Pancreas (tissue), 10 donors: Measurements from ENCODE around the gene PIP4K2A. TPM values are rescaled to one million over a fixed set of nuclear protein-coding genes. Genes with fewer than 3 reads are reported as not detected.
A peak's percentile ranks its signal among the peaks of the same experiment; 100 is the strongest.
"Not testable (repeated sequence)": the region's sequence is repeated elsewhere in the genome, so short reads cannot be mapped to it uniquely, and the experiment has no call there.

Source experiments
- ATAC-seq, 4 donors: fragments of 200-7000 bp; cut with Tn5 transposase; one replicate each; pipeline versions ENCODE4 v1.8.0 to v1.9.1; 2020; ENCODE audit warnings: mild to moderate bottlenecking in 4 of 4, moderate library complexity in 4 of 4
- DNase-seq, 6 donors: peaks; one replicate each; pipeline ENCODE4 v3.0.0-alpha.2; 2020
- FAIRE-seq: peaks from 2 replicates; lab custom pipeline; 2012; peaks lifted over from hg19 to GRCh38; lab: Jason Lieb, UNC
- H3K27ac ChIP-seq, 4 donors: fragments of 200-600 bp; sonication (generic); 1 replicate in 3 of 4; 2 replicates in 1 of 4; pipeline versions ENCODE4 v1.5.0 to v1.8.0; 2020
- H3K27me3 ChIP-seq, 4 donors: fragments of 200-600 bp; one replicate each; pipeline ENCODE4 v1.8.0; 2021
- H3K36me3 ChIP-seq, 3 donors: fragments of 200-600 bp; sonication (generic) in 1 of 3; one replicate each; pipeline versions ENCODE4 v1.5.0 to v1.8.0; 2020 to 2021
- H3K4me1 ChIP-seq, 3 donors: fragments of 200-600 bp; one replicate each; pipeline ENCODE4 v1.8.0; 2021
- H3K4me3 ChIP-seq, 4 donors: fragments of 200-600 bp; sonication (generic) in 2 of 4; one replicate each; pipeline versions ENCODE4 v1.5.0 to v1.8.0; 2020 to 2021
- H3K9me3 ChIP-seq, 4 donors: fragments of 200-600 bp; one replicate each; pipeline ENCODE4 v1.8.0; 2021
- WGBS, 2 donors: extraction: QIAGEN DNeasy Blood & Tissue Kit; methylation state at CpG; one replicate each; pipeline ENCODE4 v1.1.7; 2013; 5-methylcytosine and 5-hydroxymethylcytosine counted together
- intact Hi-C, 3 donors: fragments of 100-400 bp; cut with DNase I; formaldehyde crosslinking; loops; one replicate each; pipeline versions ENCODE4 v1.11.1 to v1.14.2; 2022
- polyA plus RNA-seq, 2 donors: library from polyadenylated mRNA; stranded (reverse); fragments of 200-250 nt; gene quantifications; one replicate each; pipeline ENCODE4 v1.2.3, GENCODE V29; 2013
- total RNA-seq, 6 donors: library from RNA; stranded (reverse); fragmentation: NEBNext Ultra II Directional in 4 of 6; extraction: Animal tissue kit (Norgen Biotek cat#: 25700) in 4 of 6; gene quantifications; one replicate each; pipeline versions ENCODE4 v1.2.1 to v1.2.4, GENCODE V29; 2021 to 2023
- TF ChIP-seq, protein P1 (sequence below), 4 donors: fragments of 200-600 bp; sonication (generic) in 3 of 4; IDR thresholded peaks; one replicate each; pipeline versions ENCODE4 v1.5.0 to v1.8.0; 2021; ENCODE audit warnings: antibody characterized with exemption in 4 of 4
- donor health status: healthy with polysubstance abuse.
- donor health status: DM: no; HTN: no; CAD: no; lungs with moderate emphysema.
- donor health status: DM: no; HTN: no; CAD: no.
- donor health status: control.
- donor health status: control.
- donor health status: Bipolar disorder and iron deficiency.
- donor health status: DM: yes; HTN: yes; CAD: no.
- donor health status: DM: no; HTN: no; CAD: no.
- donor health status: DM: no; HTN: no; CAD: no.
- donor health status: DM: yes; HTN: yes; CAD: no.

The PIP4K2A gene
- total and polyA plus RNA-seq, 8 donors: 3.6 to 17.8 (median 6.7) TPM

DNA sequence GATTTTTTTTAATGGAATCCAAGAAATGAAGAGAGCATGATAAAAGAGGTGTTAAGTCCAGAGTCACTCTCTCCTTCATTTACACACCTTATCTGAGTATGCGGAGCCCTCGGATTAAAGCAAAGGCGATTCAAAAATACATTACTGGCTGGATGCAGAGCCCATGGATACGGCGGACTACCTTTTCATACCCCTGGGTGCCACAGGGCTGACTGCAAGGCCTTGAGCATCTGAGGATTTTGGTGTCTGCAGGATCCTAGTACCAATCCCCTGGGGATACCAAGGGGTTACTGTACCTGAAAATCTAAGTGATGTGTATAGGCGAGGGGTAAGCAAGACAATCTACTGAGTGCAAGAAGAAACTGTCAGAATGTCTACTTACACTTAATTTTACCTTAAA, 20.5 kb downstream of the PIP4K2A start:
- DNase-seq (no peak), FAIRE-seq (no peak), ATAC-seq (no peak)
- H3K4me1 ChIP-seq: peaks cover 0 to 17% (median 0%) of the 10 kb centered on the region in 3 donors
- no peaks in the 10 kb centered on the region for H3K27me3 ChIP-seq
- intact Hi-C loops: no loop called here
- 89 to 93% methylated on average over 6 of the region's 6 CpGs for WGBS, 2 donors
- H3K36me3 ChIP-seq: no peaks in the 10 kb centered on the region
- H3K27ac ChIP-seq: no peak overlapping the region
- H3K4me3 ChIP-seq: no peak overlapping the region
- no peaks in the 10 kb centered on the region for H3K9me3 ChIP-seq
- TF ChIP-seq, protein P1, sequence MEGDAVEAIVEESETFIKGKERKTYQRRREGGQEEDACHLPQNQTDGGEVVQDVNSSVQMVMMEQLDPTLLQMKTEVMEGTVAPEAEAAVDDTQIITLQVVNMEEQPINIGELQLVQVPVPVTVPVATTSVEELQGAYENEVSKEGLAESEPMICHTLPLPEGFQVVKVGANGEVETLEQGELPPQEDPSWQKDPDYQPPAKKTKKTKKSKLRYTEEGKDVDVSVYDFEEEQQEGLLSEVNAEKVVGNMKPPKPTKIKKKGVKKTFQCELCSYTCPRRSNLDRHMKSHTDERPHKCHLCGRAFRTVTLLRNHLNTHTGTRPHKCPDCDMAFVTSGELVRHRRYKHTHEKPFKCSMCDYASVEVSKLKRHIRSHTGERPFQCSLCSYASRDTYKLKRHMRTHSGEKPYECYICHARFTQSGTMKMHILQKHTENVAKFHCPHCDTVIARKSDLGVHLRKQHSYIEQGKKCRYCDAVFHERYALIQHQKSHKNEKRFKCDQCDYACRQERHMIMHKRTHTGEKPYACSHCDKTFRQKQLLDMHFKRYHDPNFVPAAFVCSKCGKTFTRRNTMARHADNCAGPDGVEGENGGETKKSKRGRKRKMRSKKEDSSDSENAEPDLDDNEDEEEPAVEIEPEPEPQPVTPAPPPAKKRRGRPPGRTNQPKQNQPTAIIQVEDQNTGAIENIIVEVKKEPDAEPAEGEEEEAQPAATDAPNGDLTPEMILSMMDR (IDR thresholded peaks at IDR 0.05): no peak

DNA sequence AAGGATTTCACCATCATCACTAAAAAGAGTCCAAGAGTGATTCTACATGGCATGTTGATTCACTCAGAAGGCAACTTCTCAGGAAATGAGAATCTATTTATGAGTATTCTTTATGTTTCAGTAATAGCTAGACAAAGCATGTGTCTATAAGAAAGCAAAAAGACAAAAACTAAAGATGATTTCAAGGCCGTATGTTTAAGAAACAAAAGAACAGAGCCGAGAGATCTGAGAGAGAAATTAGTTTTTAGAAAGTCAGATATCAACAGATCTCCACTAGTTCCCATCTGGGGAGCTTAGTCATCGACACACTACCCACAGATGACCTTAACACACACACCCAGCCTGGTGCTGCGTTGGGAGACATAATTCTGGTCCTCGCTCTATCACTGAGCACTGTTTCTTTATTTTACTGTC, 21.0 kb downstream of the PIP4K2A start:
- ATAC-seq (peak in 2 of 4 donors; percentile 27 to 58), DNase-seq (no peak), FAIRE-seq (no peak)
- Histone ChIP-seq H3K9me3 (no peaks in the 10 kb centered on the region), H3K36me3 (no peaks in the 10 kb centered on the region), H3K27me3 (no peaks in the 10 kb centered on the region), H3K4me3 (no peak overlapping the region), H3K4me1 (peaks cover 0 to 17% (median 0%) of the 10 kb centered on the region in 3 donors), H3K27ac (no peak overlapping the region)
- TF ChIP-seq, protein P1 (IDR thresholded peaks at IDR 0.05): no peak
- 91 to 93% methylated on average over 5 of the region's 5 CpGs for WGBS, 2 donors
- intact Hi-C loops: no loop called here

DNA sequence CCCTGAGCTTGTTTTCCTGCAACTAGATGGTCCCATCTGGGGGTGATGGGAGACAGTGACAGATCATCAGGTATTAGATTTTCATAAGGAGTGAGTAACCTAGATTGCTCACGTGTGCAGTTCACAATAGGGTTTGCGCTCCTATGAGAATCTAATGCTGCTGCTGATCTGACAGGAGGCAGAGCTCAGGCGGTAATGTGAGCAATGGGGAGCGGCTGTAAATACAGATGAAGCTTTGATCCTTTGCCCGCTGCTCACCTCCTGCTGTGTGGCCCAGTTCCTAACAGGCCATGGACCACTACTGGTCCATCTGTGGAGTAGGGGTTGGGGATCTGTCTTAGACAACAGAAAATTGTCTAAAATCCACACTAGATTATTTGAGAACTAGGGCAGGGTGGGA, 22.3 kb downstream of the PIP4K2A start:
- FAIRE-seq, H3K36me3 ChIP-seq, intact Hi-C loops, DNase-seq, H3K27ac ChIP-seq, H3K9me3 ChIP-seq, H3K27me3 ChIP-seq, H3K4me3 ChIP-seq, ATAC-seq: not testable (repeated sequence)
- 95 to 96% methylated on average over 5 of the region's 5 CpGs for WGBS, 2 donors
- H3K4me1 ChIP-seq: peaks cover 0 to 17% (median 0%) of the 10 kb centered on the region in 3 donors

DNA sequence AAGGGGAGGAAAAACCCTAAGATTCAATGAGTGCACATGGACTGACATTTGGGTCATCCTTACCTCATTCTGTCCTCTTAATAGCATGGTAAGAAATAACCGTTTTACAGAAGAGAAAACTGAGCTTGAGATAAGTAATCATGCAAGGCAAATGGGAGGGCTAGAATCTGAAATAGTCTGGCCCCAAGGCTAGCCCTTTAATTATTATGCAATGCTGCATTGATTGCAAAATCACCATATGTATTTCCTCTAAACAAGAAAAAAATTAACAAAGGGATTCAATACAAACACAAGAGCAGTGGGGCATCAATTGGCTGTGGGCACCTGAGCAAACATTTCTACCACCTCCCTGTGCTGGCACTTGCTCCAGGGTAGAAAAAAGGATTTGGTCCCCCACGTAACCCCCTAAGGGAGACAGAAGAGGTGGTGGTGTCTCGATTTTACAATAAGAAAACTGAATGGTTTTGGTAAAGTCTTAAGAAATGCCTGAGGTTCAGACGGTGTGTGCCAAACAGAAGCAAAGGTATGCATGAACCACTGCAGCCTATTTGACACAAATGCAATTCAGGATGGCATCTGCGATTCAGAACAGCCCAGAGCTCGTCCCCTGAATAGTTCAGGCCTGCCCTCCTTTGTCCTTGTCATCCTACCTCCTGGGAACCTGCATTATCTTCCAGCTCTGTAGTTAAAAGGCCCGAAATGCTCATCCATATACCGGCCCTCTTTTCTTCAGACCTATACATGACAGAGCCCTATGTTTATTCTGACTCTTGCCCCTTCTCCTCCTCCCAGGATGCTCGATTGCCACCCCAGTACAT, 23.6 kb downstream of the PIP4K2A start:
- WGBS, 2 donors: 67 to 77% methylated on average over 9 of the region's 9 CpGs
- TF ChIP-seq, protein P1 (IDR thresholded peaks at IDR 0.05): no peak
- intact Hi-C loops: no loop called here
- Histone ChIP-seq H3K27me3 (no peaks in the 10 kb centered on the region), H3K4me3 (no peak overlapping the region), H3K9me3 (no peaks in the 10 kb centered on the region), H3K27ac (no peak overlapping the region), H3K4me1 (peaks cover 0 to 12% (median 0%) of the 10 kb centered on the region in 3 donors), H3K36me3 (no peaks in the 10 kb centered on the region)
- no peak for FAIRE-seq
- ATAC-seq: peak in 2 of 4 donors; percentile 52 to 54
- no peak for DNase-seq

DNA sequence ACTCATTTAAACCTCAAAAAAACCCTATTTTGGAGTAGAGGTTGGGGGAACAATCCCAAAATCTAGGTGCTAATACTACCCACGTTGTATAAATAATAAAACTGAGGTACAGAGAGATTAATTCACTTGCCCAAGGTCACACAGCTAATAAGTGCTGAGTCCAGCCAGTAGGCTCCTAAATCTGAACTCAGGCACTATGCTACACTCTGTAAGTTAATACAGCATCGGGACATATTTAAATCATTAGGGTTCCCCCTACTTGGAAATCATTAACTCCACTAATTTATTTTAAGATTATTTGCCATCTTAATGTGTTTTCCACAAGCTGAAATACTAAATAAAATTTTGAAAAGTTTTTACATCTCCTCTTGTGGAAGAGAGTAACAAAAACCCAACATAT, 24.2 kb downstream of the PIP4K2A start:
- intact Hi-C loops: no loop called here

More for the DNA sequence above, 24.2 kb downstream of the PIP4K2A start:
- no peak for FAIRE-seq
- no peak for DNase-seq
- Histone ChIP-seq H3K4me1 (peaks cover 0 to 12% (median 0%) of the 10 kb centered on the region in 3 donors), H3K36me3 (no peaks in the 10 kb centered on the region), H3K27me3 (no peaks in the 10 kb centered on the region), H3K27ac (no peak overlapping the region), H3K9me3 (no peaks in the 10 kb centered on the region), H3K4me3 (no peak overlapping the region)
- TF ChIP-seq, protein P1 (IDR thresholded peaks at IDR 0.05): no peak
- 36 to 42% methylated on average over 2 of the region's 2 CpGs for WGBS, 2 donors
- no peak for ATAC-seq
